SKM-1 (cell line): ENCODE measurements around the gene STAMBPL1.

ENCODE experiments used
- DNase-seq: peaks from one replicate; lab custom pipeline; 2025; ENCODE audit not compliant: unreplicated experiment; lab: John Stamatoyannopoulos, UW

STAMBPL1 gene

DNA sequence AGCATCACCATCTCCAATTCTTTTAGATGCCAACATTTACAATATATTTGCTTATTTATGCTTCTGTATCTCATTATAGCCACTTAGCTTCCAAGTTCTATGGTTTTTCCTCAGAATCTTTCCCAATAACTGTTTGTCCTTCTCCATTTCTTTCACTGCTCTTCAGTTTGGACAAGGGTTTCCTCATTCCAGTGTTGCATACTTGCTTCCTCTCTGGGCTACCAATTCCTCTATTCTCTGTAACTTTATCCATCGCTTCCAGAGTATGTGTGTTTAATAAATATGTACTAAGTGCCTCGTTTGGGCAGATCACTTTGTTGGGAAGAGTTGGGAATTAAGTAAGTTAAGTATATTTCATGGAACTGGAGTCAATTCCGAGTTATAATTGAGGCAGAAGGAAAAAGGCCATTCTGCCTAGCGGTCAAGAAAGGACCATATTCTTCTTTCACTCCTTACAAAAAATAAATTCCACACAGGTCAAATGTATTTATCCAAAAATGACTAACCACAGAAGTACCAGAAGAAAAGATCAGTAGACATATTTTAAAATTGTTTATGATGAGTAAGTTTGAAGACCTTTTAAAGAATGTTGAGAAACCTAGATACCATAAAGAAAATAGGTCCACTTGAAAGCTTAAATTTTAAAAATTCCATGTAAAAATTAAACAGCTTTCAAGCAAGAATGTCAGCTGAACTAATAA, 10.8 kb downstream of the STAMBPL1 start:
- DNase-seq: no peak

GRCh38 chr10:88892222-88892967, 12.3 kb downstream of the STAMBPL1 start:
- no peak for DNase-seq

- DNase-seq: no peak
Observed at GRCh38 chr10:88893611-88894010, 13.6 kb downstream of the STAMBPL1 start.

DNA sequence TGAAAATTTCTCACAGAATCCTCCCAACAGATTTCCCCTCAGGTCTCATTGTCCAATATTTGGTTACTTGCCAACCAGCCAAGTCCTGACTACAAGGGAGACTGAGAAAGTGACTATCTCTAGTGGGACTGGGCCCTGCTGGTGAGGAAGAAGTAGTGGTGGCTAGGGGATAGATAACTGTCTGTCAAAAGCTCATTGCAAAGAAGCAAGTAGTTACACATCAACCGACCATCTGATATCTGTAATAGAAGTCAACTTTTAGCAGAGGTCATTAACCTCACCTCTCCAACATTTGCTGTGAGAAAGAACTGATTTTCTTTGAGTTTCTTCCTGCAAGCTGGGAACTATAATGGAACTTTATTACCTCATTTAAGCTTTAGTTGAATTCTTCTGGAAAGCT, 15.2 kb downstream of the STAMBPL1 start:
- no peak for DNase-seq

GRCh38 chr10:88896372-88896993, 16.4 kb downstream of the STAMBPL1 start:
- DNase-seq: no peak

DNA sequence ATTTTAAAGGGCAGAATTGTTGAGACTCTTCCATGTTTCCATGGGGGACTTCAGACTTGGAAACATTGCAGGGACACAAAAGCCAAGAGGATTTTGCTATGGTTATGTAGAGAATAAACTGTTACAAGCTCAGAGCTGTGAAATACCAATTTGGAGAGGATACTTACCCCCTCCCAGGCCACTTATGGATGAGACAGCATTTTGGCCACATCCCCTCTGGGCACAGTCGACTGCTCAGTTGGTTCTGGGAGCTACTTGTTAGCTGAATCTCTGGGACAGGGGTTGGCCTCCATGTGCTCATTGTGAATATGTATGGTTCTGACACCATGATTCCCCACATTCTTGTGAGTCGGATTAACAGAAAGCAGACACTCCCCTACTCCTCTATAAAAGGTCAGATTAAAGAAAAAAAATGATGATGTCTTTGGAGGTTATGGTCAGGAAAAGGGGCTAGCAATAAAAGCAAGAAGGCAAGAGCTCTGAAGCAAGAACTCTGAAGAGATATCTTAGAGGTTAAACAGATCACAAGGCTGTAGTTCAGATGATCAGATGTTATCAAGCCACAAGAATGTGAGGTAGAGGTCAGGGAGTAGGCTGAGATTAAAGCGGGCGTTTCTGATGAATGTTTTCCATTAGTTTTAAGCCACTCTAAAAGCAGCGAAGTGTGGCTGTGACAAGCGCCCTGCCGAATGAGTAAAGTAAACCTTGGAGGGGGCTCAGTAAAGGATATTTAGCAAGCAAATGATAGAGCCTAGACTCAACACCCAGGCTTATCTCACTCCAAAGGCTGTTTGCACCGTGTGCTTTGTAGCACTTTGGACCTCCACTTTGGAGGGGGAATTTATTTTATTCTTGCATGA, 17.2 kb downstream of the STAMBPL1 start:
- no peak for DNase-seq

GRCh38 chr10:88898727-88899126, 18.7 kb downstream of the STAMBPL1 start:
- DNase-seq: no peak

DNA sequence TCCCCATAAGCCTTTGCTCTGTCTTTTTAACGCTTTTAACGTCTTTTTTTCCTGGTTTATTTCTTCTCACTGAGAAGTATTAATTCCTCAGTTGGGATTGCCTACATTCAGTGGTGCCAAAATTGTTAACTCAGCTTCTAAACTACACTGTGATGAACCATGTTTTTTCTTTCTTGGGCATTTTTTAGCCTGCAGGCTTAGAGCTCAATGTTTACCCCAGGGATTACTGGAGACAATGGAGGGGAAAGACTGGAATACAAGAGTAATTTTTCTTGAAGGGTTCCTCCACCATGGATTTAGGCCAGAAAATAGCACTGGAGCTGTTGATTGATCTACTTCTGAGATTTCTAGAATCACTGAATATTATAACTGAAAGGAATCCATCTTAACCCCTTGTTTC, 19.8 kb downstream of the STAMBPL1 start:
- no peak for DNase-seq

GRCh38 chr10:88901206-88901983, 21.4 kb downstream of the STAMBPL1 start:
- DNase-seq: peak; percentile 27

- no peak for DNase-seq
Observed at GRCh38 chr10:88901984-88902789, 22.1 kb downstream of the STAMBPL1 start.

DNA sequence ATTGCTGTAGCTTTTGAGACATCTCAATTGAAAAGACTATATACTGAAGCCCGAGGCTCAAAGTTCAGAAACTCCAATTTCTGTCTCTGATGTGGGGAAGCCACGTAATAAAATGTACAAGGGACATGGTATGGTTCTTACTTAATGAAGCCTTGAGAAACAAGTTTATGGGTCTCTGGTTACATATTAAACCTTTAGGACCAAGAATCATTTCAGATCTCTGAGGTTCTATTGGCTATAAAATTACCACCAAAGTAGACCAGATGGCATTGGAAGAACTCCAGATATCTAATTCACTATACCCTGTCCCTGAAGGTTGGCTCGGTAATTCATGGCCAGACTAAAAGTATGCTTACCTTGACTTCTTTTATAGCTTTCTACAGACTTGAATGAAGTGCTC, 23.7 kb downstream of the STAMBPL1 start:
- DNase-seq: no peak

DNA sequence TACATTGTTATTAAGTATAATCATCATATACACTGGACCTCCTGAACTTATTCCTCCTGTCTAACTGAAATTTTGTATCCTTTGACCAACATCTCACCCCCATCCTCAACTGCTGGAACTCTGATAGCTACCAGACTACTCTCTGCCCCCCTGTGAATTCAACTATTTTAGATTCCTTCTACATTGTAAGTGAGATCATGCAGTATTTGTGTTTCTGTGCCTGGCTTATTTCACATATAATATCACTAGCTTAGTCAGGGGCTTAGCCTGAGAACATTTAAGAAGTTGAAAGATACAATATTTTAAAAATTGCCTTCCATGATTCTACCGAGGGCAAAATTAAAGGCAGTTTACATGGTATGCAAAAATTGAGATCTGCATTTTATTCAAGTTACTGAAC, 26.9 kb downstream of the STAMBPL1 start:
- DNase-seq: no peak

GRCh38 chr10:88908194-88908593, 28.1 kb downstream of the STAMBPL1 start:
- DNase-seq: no peak

GRCh38 chr10:88911116-88911515, 31.1 kb downstream of the STAMBPL1 start:
- no peak for DNase-seq

- no peak for DNase-seq
Observed at GRCh38 chr10:88911851-88912250, 31.8 kb downstream of the STAMBPL1 start.

- DNase-seq: no peak
Observed at GRCh38 chr10:88913127-88913526, 33.1 kb downstream of the STAMBPL1 start.

DNA sequence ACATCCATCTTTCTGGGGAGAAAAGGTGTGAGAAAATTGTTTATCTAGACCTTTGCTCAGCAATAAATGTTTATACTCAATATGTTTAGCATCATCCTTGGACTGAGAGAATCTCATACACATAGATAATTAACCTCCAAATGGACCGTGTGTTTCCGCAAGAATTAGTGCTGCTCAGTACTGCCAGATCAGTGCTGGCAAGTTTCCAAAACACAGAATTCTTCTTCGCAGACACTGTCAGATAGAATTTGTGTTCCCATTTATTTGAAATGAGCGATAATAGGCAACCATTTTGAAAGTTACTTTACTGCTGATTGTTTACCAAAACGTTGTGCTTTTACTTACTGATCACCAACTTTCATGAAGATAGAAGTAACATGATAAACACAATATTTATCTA, 33.7 kb downstream of the STAMBPL1 start:
- no peak for DNase-seq

GRCh38 chr10:88915781-88916180, 35.7 kb downstream of the STAMBPL1 start:
- DNase-seq: no peak

DNA sequence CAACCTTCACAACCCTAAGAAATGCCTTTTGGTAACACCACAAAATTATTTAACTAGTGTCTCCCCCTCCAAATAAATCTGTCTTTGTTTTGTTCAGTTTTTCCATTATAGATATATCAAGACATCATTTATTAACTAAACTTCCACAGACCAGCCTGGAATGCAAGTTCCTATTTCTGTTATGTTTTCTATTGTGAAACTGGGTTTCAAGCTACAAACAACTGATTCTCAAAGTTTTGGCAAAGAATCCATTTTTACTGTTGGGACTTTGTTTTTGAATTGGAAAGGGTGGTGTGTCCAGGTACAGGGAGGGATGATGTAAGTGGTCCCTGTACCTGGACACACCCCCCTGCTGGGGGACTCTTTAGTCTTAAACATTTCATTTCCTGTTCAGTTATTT, 36.2 kb downstream of the STAMBPL1 start:
- no peak for DNase-seq

DNA sequence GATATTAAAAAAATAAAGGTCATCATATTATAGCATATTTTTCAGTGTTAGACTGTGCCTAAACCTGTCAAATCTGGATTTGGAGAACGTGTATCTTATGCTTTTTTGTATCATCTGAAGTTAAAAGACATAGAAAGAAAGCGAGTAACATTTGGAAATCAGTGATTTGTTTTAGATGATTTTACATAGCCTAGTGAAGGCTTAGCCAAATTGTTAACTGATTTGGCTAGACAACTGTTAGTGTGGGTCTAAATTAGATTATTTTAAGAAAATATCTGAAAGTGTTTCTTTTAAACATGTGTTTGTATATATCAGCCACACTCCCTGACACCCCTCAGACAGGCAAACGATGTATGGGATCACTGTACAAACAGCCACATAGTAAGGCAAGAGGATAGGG, 36.9 kb downstream of the STAMBPL1 start:
- no peak for DNase-seq
